GM12874 (cell line): ENCODE data around the gene SCLY.
A peak's percentile ranks its signal among the peaks of the same experiment; 100 is the strongest.

ENCODE experiments used
- TF ChIP-seq, protein P1 (sequence below): IDR thresholded peaks from 2 replicates; pipeline ENCODE4 v1.5.1; 2011; ENCODE audit warnings: low read depth, mild to moderate bottlenecking, control low read depth, low read length, moderate library complexity; ENCODE audit not compliant: insufficient read depth

SCLY gene

GRCh38 chr2:238030422-238031155 is 30.2 kb upstream of the SCLY start:
- TF ChIP-seq, protein P1, sequence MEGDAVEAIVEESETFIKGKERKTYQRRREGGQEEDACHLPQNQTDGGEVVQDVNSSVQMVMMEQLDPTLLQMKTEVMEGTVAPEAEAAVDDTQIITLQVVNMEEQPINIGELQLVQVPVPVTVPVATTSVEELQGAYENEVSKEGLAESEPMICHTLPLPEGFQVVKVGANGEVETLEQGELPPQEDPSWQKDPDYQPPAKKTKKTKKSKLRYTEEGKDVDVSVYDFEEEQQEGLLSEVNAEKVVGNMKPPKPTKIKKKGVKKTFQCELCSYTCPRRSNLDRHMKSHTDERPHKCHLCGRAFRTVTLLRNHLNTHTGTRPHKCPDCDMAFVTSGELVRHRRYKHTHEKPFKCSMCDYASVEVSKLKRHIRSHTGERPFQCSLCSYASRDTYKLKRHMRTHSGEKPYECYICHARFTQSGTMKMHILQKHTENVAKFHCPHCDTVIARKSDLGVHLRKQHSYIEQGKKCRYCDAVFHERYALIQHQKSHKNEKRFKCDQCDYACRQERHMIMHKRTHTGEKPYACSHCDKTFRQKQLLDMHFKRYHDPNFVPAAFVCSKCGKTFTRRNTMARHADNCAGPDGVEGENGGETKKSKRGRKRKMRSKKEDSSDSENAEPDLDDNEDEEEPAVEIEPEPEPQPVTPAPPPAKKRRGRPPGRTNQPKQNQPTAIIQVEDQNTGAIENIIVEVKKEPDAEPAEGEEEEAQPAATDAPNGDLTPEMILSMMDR: peak; percentile 5; the same call in 1 of the 2 replicates

DNA sequence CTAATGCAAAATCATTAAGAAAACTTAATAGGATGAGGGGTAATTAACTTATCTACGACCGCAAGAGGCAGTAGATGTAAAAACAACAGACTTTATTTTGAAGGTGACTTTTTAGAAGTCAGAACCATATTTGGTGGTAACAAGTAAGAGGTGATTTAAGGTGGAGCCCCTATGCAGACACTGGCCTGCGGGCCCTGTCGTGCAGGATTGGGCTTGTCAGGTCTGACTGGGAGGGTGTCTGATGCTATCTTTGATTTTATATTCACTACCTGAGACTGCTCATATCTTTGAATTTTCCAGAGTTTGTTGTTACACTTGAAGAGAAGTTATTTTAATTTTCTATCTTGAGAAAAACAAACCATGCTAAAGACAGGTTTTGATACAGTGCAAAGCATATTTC is 29.1 kb upstream of the SCLY start:
- TF ChIP-seq, protein P1: no peak

DNA sequence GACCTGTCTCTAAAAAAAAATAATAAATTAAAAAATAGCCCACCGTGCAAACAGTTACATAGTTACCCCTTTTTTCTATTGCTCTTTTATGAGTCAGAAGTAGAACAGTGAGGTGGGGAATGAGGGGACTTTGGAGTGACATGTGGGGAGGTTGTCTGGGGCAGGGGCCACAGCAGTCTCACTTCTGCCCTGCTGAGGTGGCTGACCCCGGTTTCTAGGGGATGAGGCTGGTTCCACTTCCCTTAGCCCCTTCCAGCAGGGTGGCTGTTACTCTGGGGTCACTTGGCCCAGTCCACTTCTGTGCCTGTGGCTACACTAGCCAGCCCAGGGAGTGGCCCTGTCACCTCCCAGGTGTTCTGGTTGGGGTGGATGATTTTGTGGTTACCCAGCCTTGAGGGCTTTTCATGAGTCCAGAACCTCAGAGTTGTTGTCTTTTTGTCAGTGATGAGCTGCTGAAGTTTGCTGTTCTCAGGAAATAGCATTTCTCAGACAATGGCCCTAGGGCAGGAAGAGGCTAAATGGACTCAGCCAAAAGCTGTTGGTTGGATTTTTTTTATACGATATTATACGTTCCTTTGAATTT is 28.0 kb upstream of the SCLY start:
- TF ChIP-seq, protein P1: no peak

DNA sequence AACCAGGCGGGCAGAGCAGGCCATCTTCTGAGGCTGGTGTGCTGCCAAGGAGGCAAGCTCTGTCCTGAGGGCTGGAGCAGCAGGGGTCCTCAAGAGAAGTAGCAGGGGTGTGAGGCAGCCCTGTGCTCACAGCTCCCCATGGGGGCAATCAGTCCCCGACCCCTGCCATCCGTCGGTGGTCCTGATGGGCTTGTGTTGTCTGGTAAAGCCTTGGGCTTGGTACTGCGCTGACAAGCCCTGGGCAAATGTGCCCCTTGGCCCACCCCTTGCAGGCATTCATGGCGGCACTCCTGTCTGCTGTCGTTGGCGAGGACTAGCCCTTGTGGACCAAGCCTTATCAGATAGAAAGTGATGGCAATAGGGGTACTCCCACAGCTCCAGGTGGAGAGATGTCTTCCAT is 22.6 kb upstream of the SCLY start:
- TF ChIP-seq, protein P1: no peak

GRCh38 chr2:238039151-238039550 is 21.6 kb upstream of the SCLY start:
- TF ChIP-seq, protein P1: no peak

GRCh38 chr2:238039985-238040384 is 20.8 kb upstream of the SCLY start:
- TF ChIP-seq, protein P1: no peak

- TF ChIP-seq, protein P1: no peak
Measured at GRCh38 chr2:238040918-238041317, 19.9 kb upstream of the SCLY start.
